ENCODE results near the gene TRIM72.

GRCh38 chr16:31202414-31203375, 11.2 kb upstream of the TRIM72 start, which contains the start of gene PYCARD:
- TF ChIP-seq, protein P1, sequence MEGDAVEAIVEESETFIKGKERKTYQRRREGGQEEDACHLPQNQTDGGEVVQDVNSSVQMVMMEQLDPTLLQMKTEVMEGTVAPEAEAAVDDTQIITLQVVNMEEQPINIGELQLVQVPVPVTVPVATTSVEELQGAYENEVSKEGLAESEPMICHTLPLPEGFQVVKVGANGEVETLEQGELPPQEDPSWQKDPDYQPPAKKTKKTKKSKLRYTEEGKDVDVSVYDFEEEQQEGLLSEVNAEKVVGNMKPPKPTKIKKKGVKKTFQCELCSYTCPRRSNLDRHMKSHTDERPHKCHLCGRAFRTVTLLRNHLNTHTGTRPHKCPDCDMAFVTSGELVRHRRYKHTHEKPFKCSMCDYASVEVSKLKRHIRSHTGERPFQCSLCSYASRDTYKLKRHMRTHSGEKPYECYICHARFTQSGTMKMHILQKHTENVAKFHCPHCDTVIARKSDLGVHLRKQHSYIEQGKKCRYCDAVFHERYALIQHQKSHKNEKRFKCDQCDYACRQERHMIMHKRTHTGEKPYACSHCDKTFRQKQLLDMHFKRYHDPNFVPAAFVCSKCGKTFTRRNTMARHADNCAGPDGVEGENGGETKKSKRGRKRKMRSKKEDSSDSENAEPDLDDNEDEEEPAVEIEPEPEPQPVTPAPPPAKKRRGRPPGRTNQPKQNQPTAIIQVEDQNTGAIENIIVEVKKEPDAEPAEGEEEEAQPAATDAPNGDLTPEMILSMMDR (IDR thresholded peaks at IDR 0.05), result no peak
- no peak for TF ChIP-seq POLR2A (IDR thresholded peaks at IDR 0.05)

Measured in lower leg skin (tissue), 3 donors.